Right lobe of liver (tissue), 4 donors: ENCODE measurements around the gene EVA1A.

Experiments
- CTCF ChIP-seq, 4 donors: fragments of 200-600 bp in 3 of 4; fragments of 450-650 bp in 1 of 4; IDR thresholded peaks; one replicate each; pipeline versions ENCODE4 v1.5.1 to v1.8.0; 2016 to 2022; ENCODE audit warnings: antibody characterized with exemption in 4 of 4, mild to moderate bottlenecking in 2 of 4
- POLR2A ChIP-seq: fragments of 450-650 bp; IDR thresholded peaks from one replicate; pipeline ENCODE4 v1.6.1; 2017; ENCODE audit warnings: antibody characterized with exemption, mild to moderate bottlenecking
- donor health status: DM: no; HTN: no; CAD: no.
- donor health status: DM: no; HTN: no; CAD: no.
- donor health status: DM: no; HTN: yes; CAD: no.

DNA sequence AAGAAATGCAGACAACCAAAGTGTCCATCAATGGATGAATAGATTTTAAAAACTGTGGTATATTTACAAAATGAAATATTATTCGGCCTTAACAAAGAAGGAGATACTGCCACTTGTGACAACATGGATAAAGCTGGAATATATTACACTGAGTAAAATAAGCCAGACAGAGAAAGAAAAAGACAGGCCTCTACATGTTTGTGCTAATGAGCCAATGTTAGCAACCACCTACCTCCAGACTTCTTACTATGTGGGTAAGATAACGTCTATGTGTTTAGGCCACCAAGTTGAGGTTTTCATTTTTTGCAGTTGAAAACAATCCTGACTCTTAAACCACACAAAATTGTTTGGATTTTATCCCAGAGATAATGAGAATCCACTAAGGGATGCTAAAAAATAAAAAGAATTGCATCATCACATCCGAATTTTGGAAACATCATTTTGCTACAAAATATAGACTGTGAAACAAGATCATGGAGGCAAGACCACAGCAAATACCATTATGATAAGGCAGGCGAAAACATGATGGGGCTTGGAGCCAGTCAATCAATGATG, 47.0 kb downstream of the EVA1A start:
- no peak for TF ChIP-seq CTCF (IDR thresholded peaks at IDR 0.05)
- TF ChIP-seq POLR2A = no peak
